Ecto neural progenitor cell (in vitro differentiated cells): ENCODE data around the gene LAMB4.

ENCODE experiments used
- DNase-seq: peaks from one replicate; pipeline ENCODE4 v3.0.0-alpha.2; 2018; ENCODE audit warnings: low spot score

Gene LAMB4

GRCh38 chr7:108104324-108104723 is 25.8 kb downstream of the LAMB4 start:
- DNase-seq: no peak

- no peak for DNase-seq
These were observed 26.4 kb downstream of the LAMB4 start for GRCh38 chr7:108103558-108104298.

GRCh38 chr7:108102671-108103312 is 27.4 kb downstream of the LAMB4 start:
- DNase-seq: no peak

GRCh38 chr7:108101759-108102158 is 28.4 kb downstream of the LAMB4 start:
- DNase-seq: no peak

- no peak for DNase-seq
These were observed 30.4 kb downstream of the LAMB4 start for GRCh38 chr7:108099713-108100112.

- no peak for DNase-seq
These were observed 32.5 kb downstream of the LAMB4 start for GRCh38 chr7:108097703-108098102.

- no peak for DNase-seq
These were observed 33.2 kb downstream of the LAMB4 start for GRCh38 chr7:108096996-108097395.

- no peak for DNase-seq
These were observed 35.0 kb downstream of the LAMB4 start for GRCh38 chr7:108094933-108095710.

- DNase-seq: no peak
These were observed 35.8 kb downstream of the LAMB4 start for GRCh38 chr7:108094346-108094745.

- DNase-seq: no peak
These were observed 36.3 kb downstream of the LAMB4 start for GRCh38 chr7:108093851-108094331.

GRCh38 chr7:108093341-108093740 is 36.8 kb downstream of the LAMB4 start:
- no peak for DNase-seq

GRCh38 chr7:108091461-108091831 is 38.7 kb downstream of the LAMB4 start:
- no peak for DNase-seq

- DNase-seq: no peak
These were observed 39.2 kb downstream of the LAMB4 start for GRCh38 chr7:108090791-108091460.

GRCh38 chr7:108089381-108089780 is 40.8 kb downstream of the LAMB4 start:
- DNase-seq: no peak

GRCh38 chr7:108088729-108089128 is 41.4 kb downstream of the LAMB4 start:
- no peak for DNase-seq

- no peak for DNase-seq
These were observed 42.4 kb downstream of the LAMB4 start for GRCh38 chr7:108087778-108088177.

- no peak for DNase-seq
These were observed 43.2 kb downstream of the LAMB4 start for GRCh38 chr7:108086962-108087361.

- DNase-seq: no peak
These were observed 43.6 kb downstream of the LAMB4 start for GRCh38 chr7:108086546-108086945.

- no peak for DNase-seq
These were observed 46.2 kb downstream of the LAMB4 start for GRCh38 chr7:108083980-108084379.

GRCh38 chr7:108079648-108080591 is 50.2 kb downstream of the LAMB4 start:
- DNase-seq: no peak

- DNase-seq: no peak
These were observed 50.9 kb downstream of the LAMB4 start for GRCh38 chr7:108079276-108079647.
